Left lobe of liver (tissue), 2 donors: ENCODE data around the gene PBOV1. TPM values are rescaled to one million over a fixed set of nuclear protein-coding genes. Genes with fewer than 3 reads are reported as not detected.

Source experiments
- ATAC-seq: fragments of 200-7000 bp; cut with Tn5 transposase; one replicate; pipeline ENCODE4 v1.9.1; 2020; ENCODE audit warnings: mild to moderate bottlenecking, moderate library complexity
- DNase-seq: peaks from one replicate; pipeline ENCODE4 v3.0.0-alpha.2; 2020; ENCODE audit warnings: low spot score
- total RNA-seq: library from RNA; stranded (reverse); gene quantifications from one replicate; pipeline ENCODE4 v1.2.1, GENCODE V29; 2021
- donor health status: DM: no; HTN: no; CAD: no; lungs with moderate emphysema.
- donor health status: DM: no; HTN: yes; CAD: no.

PBOV1 gene
- total RNA-seq, 1 donor from 2014 or later = not detected

- ATAC-seq (no peak), DNase-seq (no peak)
Observed at GRCh38 chr6:138206862-138207261, 11.4 kb downstream of the PBOV1 start.

- ATAC-seq (no peak), DNase-seq (no peak)
Observed at GRCh38 chr6:138205437-138206094, 12.7 kb downstream of the PBOV1 start.

- ATAC-seq (no peak), DNase-seq (no peak)
Observed at GRCh38 chr6:138204792-138205384, 13.4 kb downstream of the PBOV1 start.

GRCh38 chr6:138204303-138204702 is 14.0 kb downstream of the PBOV1 start:
- ATAC-seq (no peak), DNase-seq (no peak)

GRCh38 chr6:138203315-138203714 is 15.0 kb downstream of the PBOV1 start:
- ATAC-seq = no peak
- no peak for DNase-seq

- DNase-seq = no peak
- ATAC-seq = no peak
Observed at GRCh38 chr6:138201836-138202235, 16.5 kb downstream of the PBOV1 start.

- ATAC-seq = no peak
- DNase-seq = no peak
Observed at GRCh38 chr6:138198430-138199091, 19.7 kb downstream of the PBOV1 start.

- ATAC-seq (no peak), DNase-seq (no peak)
Observed at GRCh38 chr6:138197570-138197969, 20.7 kb downstream of the PBOV1 start.

- ATAC-seq = no peak
Observed at GRCh38 chr6:138196122-138196738, 22.1 kb downstream of the PBOV1 start.

GRCh38 chr6:138194287-138194686 is 24.0 kb downstream of the PBOV1 start:
- no peak for ATAC-seq
- no peak for DNase-seq

More at GRCh38 chr6:138196122-138196738, 22.1 kb downstream of the PBOV1 start:
- no peak for DNase-seq

GRCh38 chr6:138188278-138188941 is 29.9 kb downstream of the PBOV1 start:
- DNase-seq (no peak), ATAC-seq (no peak)

GRCh38 chr6:138187156-138187555 is 31.1 kb downstream of the PBOV1 start:
- DNase-seq (no peak), ATAC-seq (no peak)

- ATAC-seq (no peak), DNase-seq (no peak)
Observed at GRCh38 chr6:138184230-138184629, 34.1 kb downstream of the PBOV1 start.

- no peak for ATAC-seq
Observed at GRCh38 chr6:138183790-138184134, 34.5 kb downstream of the PBOV1 start.

GRCh38 chr6:138182939-138183789 is 35.1 kb downstream of the PBOV1 start:
- ATAC-seq = no peak
- no peak for DNase-seq

More at GRCh38 chr6:138183790-138184134, 34.5 kb downstream of the PBOV1 start:
- no peak for DNase-seq

- ATAC-seq = no peak
- no peak for DNase-seq
Observed at GRCh38 chr6:138176652-138177232, 41.5 kb downstream of the PBOV1 start.

GRCh38 chr6:138175596-138175995 is 42.7 kb downstream of the PBOV1 start:
- DNase-seq (no peak), ATAC-seq (no peak)
